Gastrocnemius medialis (tissue), 4 donors: ENCODE results near the gene REXO1. TPM values are rescaled to one million over a fixed set of nuclear protein-coding genes. Genes with fewer than 3 reads are reported as not detected.

Experiments
- ATAC-seq, 2 donors: fragments of 150-250 bp; one replicate each; pipeline ENCODE4 v1.9.1; 2016
- DNase-seq, 2 donors: peaks; one replicate each; pipeline ENCODE4 v3.0.0-alpha.2; 2019
- H3K27ac ChIP-seq, 4 donors: fragments of 200-600 bp; sonication (generic); 1 replicate in 1 of 4; 2 replicates in 3 of 4; pipeline ENCODE4 v1.5.1; 2016 to 2018; ENCODE audit warnings: mild to moderate bottlenecking in 2 of 4, moderate library complexity in 1 of 4
- H3K27me3 ChIP-seq, 3 donors: fragments of 200-600 bp; sonication (generic) in 2 of 3; 1 replicate in 1 of 3; 2 replicates in 2 of 3; pipeline versions ENCODE4 v1.5.1 to v1.6.0; 2016 to 2019; ENCODE audit warnings: mild to moderate bottlenecking in 1 of 3, moderate library complexity in 1 of 3
- H3K36me3 ChIP-seq, 2 donors: fragments of 200-600 bp; sonication (generic) in 1 of 2; one replicate each; pipeline ENCODE4 v1.5.1; 2017 to 2018
- H3K4me1 ChIP-seq, 2 donors: fragments of 200-600 bp; sonication (generic) in 1 of 2; one replicate each; pipeline ENCODE4 v1.5.1; 2016 to 2017; ENCODE audit warnings: mild to moderate bottlenecking in 2 of 2
- H3K4me3 ChIP-seq, 4 donors: fragments of 200-600 bp; sonication (generic) in 3 of 4; 1 replicate in 1 of 4; 2 replicates in 3 of 4; pipeline ENCODE4 v1.5.1; 2016 to 2019; ENCODE audit warnings: mild to moderate bottlenecking in 2 of 4
- H3K9me3 ChIP-seq, 3 donors: fragments of 200-600 bp; sonication (generic) in 2 of 3; 1 replicate in 1 of 3; 2 replicates in 2 of 3; pipeline ENCODE4 v1.5.1; 2016 to 2019
- POLR2A ChIP-seq, 2 donors: fragments of 450-650 bp; IDR thresholded peaks; one replicate each; pipeline ENCODE4 v1.6.1; 2017; ENCODE audit warnings: antibody characterized with exemption in 2 of 2, mild to moderate bottlenecking in 2 of 2, moderate library complexity in 2 of 2
- in situ Hi-C, 4 donors: fragments of 200-750 bp; cut with MboI; loops; one replicate each; pipeline versions ENCODE4 v1.15.0 to v1.8.0; 2017; ENCODE audit warnings: low sequenced_read_pairs in 4 of 4
- intact Hi-C: fragments of 100-400 bp; cut with DNase I; formaldehyde crosslinking; loops from one replicate; pipeline ENCODE4 v1.15.1; 2023; ENCODE audit warnings: low total_unique reads
- total RNA-seq, 4 donors: library from RNA; depleted of rRNA; stranded (reverse); fragments of >200 nt; gene quantifications; one replicate each; pipeline versions ENCODE4 v1.1.0 to v1.2.3, GENCODE V29; 2016
- TF ChIP-seq, protein P1 (sequence below), 5 experiments: fragments of 450-650 bp in 3 of 5; fragments of 200-600 bp in 2 of 5; sonication (generic) in 2 of 5; IDR thresholded peaks in 4 of 5; conservative IDR thresholded peaks in 1 of 5; 1 replicate in 4 of 5; 2 replicates in 1 of 5; pipeline ENCODE4 v1.5.1; 2016 to 2019; ENCODE audit warnings: antibody characterized with exemption in 5 of 5, mild to moderate bottlenecking in 3 of 5, moderate library complexity in 3 of 5

Gene REXO1
- total RNA-seq, 4 donors from 2014 or later = 10.8 to 28.5 (median 20.5) TPM

DNA sequence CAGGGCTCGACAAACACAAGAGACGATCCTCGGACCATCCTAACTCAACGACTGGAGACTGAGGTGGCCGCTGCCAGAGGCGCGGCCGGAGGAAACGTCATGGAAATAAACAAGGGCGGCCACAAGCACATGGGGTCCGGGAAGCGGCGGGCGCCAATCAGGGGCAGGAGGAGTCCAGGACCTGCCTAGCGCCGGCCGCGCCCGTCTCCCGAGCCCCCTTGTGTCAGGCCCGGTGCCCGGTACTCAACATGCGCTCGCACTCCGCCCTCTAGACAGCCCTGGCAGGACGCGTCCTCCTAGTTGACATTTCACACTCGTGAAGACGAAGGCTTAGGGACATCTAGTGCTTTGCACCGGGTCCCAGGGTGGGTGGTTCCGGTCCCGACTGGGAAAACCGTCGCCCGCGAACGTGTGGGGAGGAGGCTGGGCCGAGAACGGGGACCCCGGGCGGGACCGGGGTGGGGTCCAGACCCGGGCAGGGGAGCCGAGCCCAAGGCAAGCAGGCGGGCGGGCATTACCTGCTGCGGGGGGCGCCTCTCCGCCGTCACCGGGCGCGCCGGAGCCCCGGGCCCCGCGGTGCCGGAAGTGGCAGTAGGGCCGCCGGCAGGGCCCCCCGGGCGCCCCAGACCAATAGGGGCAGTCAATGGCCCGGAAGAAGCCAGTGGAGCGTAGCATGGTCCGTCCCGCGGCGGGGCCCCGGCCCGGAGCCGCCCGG, 442 bp downstream of the REXO1 start:
- Histone ChIP-seq H3K27me3 (peaks cover 0 to 3% (median 0%) of the 10 kb centered on the region in 3 donors), H3K27ac (peak overlapping the region; percentile 92 to 100 (median 98)), H3K9me3 (no peaks in the 10 kb centered on the region), H3K36me3 (no peaks in the 10 kb centered on the region), H3K4me3 (peak overlapping the region; percentile 80 to 100 (median 96)), H3K4me1 (peaks cover 42 to 48% of the 10 kb centered on the region in 2 donors)
- DNase-seq (no peak), ATAC-seq (peak; percentile 26 to 35)
- in situ Hi-C loops = no loop called here
- intact Hi-C loops = loop anchor here (1.0 kb wide), 1 partner anchor 15 kb away; the partner anchor contains the start of gene KLF16
- TF ChIP-seq, protein P1, sequence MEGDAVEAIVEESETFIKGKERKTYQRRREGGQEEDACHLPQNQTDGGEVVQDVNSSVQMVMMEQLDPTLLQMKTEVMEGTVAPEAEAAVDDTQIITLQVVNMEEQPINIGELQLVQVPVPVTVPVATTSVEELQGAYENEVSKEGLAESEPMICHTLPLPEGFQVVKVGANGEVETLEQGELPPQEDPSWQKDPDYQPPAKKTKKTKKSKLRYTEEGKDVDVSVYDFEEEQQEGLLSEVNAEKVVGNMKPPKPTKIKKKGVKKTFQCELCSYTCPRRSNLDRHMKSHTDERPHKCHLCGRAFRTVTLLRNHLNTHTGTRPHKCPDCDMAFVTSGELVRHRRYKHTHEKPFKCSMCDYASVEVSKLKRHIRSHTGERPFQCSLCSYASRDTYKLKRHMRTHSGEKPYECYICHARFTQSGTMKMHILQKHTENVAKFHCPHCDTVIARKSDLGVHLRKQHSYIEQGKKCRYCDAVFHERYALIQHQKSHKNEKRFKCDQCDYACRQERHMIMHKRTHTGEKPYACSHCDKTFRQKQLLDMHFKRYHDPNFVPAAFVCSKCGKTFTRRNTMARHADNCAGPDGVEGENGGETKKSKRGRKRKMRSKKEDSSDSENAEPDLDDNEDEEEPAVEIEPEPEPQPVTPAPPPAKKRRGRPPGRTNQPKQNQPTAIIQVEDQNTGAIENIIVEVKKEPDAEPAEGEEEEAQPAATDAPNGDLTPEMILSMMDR (IDR thresholded peaks at IDR 0.05 in 4 of 5, conservative IDR thresholded peaks at IDR 0.05 in 1 of 5) = no peak
- no peak for TF ChIP-seq POLR2A (IDR thresholded peaks at IDR 0.05)

DNA sequence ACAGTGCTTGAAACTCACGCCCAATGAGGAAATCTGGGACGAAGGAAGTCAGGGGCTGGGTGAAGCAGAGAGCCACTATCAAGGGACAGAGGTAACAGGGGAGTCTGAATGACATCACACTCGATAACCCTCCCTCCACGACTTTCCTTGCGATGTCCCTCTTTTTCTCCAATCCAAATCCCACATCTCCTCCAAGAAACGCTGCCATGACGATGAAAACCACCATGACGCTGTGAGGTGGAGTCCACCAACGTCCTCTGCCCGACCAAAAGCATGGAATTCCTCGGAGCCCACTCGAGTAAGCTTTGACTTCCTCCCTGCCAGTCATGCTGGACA, 967 bp downstream of the REXO1 start:
- in situ Hi-C loops = no loop called here
- DNase-seq (no peak), ATAC-seq (no peak)
- intact Hi-C loops = no loop called here
- peaks cover 42 to 53% of the 10 kb centered on the region in 2 donors for H3K4me1 ChIP-seq
- no peaks in the 10 kb centered on the region for H3K9me3 ChIP-seq
- H3K4me3 ChIP-seq = peak overlapping the region; percentile 80 to 100 (median 96)
- H3K36me3 ChIP-seq = no peaks in the 10 kb centered on the region
- no peaks in the 10 kb centered on the region for H3K27me3 ChIP-seq
- TF ChIP-seq POLR2A (IDR thresholded peaks at IDR 0.05) = no peak
- TF ChIP-seq, protein P1 (IDR thresholded peaks at IDR 0.05 in 4 of 5, conservative IDR thresholded peaks at IDR 0.05 in 1 of 5) = no peak
- H3K27ac ChIP-seq = peak overlapping the region; percentile 92 to 100 (median 98)

DNA sequence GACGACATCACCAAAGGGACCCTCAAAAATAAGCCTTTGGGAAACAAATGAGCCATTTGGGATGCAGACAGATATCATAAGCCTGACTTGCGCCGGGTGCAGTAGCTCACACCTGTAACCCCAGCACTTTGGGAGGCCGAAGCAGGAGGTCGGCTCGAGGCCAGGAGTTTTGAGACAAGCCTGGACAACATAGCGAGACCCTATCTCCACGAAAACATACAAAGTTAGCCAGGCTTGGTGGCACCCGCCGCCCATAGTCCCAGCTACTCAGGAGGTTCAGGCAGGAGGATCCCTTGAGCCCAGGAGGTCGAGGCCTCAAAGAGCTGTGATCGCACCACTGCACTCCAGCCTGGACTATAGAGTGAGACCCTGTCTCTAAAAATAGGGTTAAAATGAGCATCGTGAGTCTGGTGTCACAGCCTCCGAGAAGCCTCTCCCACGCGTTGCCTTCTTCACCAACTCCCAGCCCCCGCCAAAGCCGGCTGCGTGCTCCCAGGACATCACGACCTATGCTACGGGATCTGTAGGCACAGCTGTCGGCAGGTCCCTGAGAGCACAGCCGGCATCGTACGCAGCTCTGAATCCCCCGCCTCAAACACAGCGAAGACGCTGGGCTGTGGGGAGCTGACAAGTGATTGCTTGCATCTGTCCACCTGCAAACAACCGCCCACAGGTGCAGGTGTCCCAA, 1.6 kb downstream of the REXO1 start:
- no peaks in the 10 kb centered on the region for H3K9me3 ChIP-seq
- H3K27ac ChIP-seq = peak overlapping the region in 2 of 4 donors; percentile 92 to 100
- H3K4me1 ChIP-seq = peaks cover 42 to 57% of the 10 kb centered on the region in 2 donors
- ATAC-seq (no peak), DNase-seq (no peak)
- intact Hi-C loops = no loop called here
- TF ChIP-seq, protein P1 (IDR thresholded peaks at IDR 0.05 in 4 of 5, conservative IDR thresholded peaks at IDR 0.05 in 1 of 5) = no peak
- no peak for TF ChIP-seq POLR2A (IDR thresholded peaks at IDR 0.05)
- H3K4me3 ChIP-seq = peak overlapping the region; percentile 80 to 100 (median 96)
- no peaks in the 10 kb centered on the region for H3K27me3 ChIP-seq
- in situ Hi-C loops = no loop called here
- no peaks in the 10 kb centered on the region for H3K36me3 ChIP-seq

DNA sequence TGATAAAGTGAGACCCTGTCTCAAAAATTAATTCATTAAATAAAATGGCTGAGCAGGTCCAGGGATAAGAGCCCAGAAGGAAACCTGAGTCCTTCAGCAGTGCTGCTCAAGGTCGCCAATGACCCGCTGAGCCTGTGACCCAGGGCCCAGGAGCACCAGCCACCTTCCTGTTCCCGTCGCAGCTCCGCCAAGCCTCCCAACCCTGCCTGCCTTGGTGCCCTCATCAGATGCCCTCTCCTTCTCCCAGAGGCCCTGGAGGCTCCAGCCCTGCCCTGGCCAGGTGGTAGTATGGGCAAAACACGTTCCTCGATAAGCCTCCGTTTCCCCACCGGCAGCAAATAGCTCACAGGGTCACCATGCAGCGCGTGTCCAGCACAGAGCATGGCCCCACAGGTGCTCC, 2.6 kb downstream of the REXO1 start:
- peaks cover 42 to 67% of the 10 kb centered on the region in 2 donors for H3K4me1 ChIP-seq
- in situ Hi-C loops (no loop called here), intact Hi-C loops (no loop called here)
- H3K27ac ChIP-seq = peak overlapping the region in 2 of 4 donors; percentile 25 to 30
- H3K9me3 ChIP-seq = no peaks in the 10 kb centered on the region
- ATAC-seq = no peak
- H3K36me3 ChIP-seq = no peaks in the 10 kb centered on the region
- H3K27me3 ChIP-seq = no peaks in the 10 kb centered on the region
- peak overlapping the region in 3 of 4 donors; percentile 93 to 100 (median 99) for H3K4me3 ChIP-seq
- no peak for DNase-seq
- no peak for TF ChIP-seq POLR2A (IDR thresholded peaks at IDR 0.05)
- TF ChIP-seq, protein P1 (IDR thresholded peaks at IDR 0.05 in 4 of 5, conservative IDR thresholded peaks at IDR 0.05 in 1 of 5) = no peak
